ENCODE data around the gene ADRM1.

Gene ADRM1

DNA sequence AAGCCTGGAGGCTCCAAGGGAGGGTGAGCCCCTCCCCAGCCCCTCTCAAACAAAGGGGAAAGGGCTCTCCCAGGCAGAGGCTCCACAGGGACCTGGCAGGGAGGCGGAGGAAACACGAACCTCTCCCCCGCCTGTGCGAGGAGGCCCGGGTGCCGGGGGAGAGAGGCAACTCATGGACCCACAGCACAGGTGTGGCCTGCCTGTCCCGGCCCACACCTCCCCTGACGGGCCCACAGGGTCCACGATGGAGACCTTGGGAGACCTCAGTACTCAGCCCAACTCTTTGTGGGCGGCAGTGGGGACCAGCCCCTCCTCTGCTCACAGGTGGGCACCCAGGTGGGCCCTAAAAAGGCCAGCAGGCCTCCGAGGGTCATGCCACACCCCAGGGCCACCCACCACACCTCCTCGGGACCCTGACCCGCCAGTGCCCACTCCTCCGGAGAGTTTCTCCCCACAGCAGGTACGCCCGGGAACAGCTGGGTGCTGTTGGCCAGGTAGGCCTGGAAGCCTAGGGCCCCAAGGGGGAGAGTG, 52.1 kb downstream of the ADRM1 start:
- no peak for DNase-seq (ENCODE audit: low read depth in 3 of 3)

DNA sequence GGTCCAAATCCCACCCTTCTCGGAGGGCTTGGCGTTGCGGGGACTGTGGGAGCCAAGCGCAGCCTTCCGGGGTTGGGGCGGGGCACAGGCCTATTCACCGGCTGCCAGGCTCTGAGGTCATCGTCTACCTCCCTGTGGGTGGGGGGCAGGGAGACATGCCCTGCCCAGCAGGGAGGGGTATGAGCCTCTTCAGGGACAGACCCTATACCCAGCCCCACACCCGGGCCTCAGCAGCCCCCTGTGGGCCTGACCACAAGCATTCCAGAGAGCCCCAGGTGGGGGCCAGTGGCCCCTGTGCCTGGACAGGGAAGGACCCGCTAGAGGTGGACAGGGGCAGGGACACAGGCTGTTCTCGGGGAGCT, 52.7 kb downstream of the ADRM1 start:
- no peak for DNase-seq (ENCODE audit: low read depth in 3 of 3)

DNA sequence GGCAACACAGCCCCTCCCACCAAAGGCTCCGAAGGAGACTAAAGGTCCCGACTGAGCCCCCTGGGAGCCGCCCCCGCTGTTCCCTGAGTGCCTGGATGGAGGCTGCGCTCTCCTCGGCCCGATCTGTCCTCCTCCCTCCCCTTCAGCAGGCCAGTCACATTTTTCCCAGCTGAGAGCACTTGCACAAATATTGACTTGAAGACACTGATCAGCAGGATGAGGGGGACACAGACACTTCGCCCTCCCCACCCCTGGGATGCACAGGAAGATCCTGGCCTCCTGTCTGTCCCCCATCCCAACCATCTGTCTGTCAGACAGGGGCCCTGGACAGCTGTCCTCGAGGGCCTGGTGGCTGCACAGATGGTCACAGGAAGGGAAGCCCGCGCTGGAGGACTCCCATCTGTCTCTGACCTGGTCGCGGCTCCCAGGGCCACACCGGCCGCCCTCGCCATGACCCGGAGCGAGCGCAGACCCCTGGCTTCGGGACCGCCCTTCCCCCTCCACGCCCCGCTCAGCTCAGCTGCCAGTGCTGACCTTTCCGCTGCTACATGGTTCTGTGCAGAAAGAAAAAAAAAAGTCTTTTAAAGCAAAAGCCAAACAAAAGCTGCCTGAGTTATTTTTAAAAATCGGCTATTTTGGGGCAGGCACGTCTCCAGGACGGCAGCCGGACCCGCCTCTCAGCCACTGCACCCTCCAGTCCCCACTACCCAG, 53.2 kb downstream of the ADRM1 start:
- DNase-seq (ENCODE audit: low read depth in 3 of 3) = no peak

DNA sequence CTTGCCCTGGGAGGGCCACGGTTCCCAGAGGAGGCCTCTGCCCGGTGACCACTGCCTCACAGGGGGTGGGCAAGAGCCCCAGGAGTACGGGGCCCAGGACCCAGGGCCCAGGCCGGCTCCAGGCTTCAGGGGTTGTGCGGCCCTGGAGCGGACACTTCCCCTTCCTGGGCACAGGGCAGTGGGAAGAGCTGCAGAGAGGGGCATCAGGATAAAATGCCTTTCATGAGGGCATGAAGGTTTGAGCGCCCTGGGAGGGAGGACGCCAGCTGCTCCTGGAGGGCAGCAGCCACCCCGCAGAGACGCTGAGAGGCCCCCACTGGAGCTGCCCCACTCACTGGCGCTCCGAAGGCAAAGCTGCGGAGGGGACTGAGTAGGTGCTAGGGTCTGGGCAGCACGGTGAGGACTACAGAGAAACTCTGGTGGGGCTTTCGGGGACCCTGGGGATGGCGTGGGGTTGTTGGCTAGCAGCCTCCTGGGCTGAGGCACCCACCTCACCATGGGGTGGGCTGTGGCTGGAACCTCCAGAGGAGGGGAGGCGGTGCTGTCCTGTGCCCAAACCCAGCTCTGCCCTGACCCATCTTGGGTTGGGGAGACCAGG, 53.9 kb downstream of the ADRM1 start:
- DNase-seq (ENCODE audit: low read depth in 3 of 3) = no peak

DNA sequence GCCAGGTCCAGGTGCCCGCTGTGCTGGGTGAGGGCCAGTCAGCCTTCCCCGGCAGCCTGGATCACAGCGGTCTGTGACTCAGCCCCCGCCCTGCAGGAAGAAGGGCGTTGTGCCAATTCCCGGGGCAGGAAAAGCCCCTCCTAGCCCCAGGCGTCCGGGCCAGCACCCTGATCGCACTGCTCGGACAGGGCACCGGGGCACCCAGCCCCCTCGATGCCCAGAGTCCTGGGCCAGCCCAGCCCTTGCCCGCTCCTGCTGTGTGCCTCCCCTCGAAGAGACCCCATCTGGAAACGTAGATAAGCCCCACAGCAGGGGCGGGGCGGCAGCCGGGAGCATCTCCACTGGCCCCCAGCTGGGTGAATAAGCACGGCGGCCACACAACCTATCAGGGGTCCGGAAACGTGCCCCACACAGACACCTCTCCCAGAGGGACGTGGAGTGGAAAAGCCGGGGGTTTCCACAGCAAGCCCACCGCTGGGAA, 54.4 kb downstream of the ADRM1 start:
- no peak for DNase-seq (ENCODE audit: low read depth in 3 of 3)

DNA sequence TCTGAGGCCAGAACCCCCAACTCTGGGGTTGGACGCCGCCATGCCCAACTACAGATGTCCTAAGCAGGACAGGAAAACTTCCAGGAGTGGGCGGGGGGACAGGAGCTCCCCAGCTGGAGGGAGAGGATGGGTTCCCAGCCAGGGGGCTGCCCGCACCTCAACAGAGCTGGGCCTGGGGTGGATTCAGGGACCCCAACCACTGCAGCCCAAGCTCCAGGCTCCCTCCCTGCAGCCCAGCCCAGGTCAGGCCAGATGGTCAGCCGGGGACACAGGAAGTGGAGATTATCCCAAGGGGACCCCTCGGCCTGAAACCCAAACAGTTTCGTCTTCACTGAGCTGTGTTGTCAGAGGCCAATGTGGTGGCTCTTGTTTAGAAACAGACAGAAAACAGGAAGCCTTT, 54.9 kb downstream of the ADRM1 start:
- no peak for DNase-seq (ENCODE audit: low read depth in 3 of 3)

Data from stimulated activated CD4-positive, alpha-beta T cell treated with anti-CD3 and anti-CD28 coated beads, TNF-alpha, amount 100 ng/mL, for 4 hours (primary cell).